ENCODE data around the gene KRT78.

Gene KRT78

GRCh38 chr12:52851787-52852186 lies 3.0 kb upstream of the KRT78 start:
- H3K27me3 ChIP-seq (ENCODE audit: control insufficient read depth, low read length): peaks cover 2% of the 10 kb centered on the region; the same call in 1 of the 2 replicates
- no peak overlapping the region for H3K4me3 ChIP-seq (ENCODE audit: low read length)
- TF ChIP-seq CTCF (IDR thresholded peaks at IDR 0.05; ENCODE audit: low read depth, low read length, poor library complexity, severe bottlenecking) (no peak), EZH2phosphoT487 (IDR thresholded peaks at IDR 0.05; ENCODE audit: borderline replicate concordance, low read length) (no peak)
- H3F3A ChIP-seq (ENCODE audit: control insufficient read depth, insufficient read depth): no peaks in the 10 kb centered on the region
- peaks cover 17% of the 10 kb centered on the region for H3K4me1 ChIP-seq (ENCODE audit: control insufficient read depth, low read length)
- no peak overlapping the region for H3K4me2 ChIP-seq (ENCODE audit: low read length)
- H4K20me1 ChIP-seq (ENCODE audit: control insufficient read depth, insufficient read depth, low read depth, low read length): no peaks in the 10 kb centered on the region
- no peaks in the 10 kb centered on the region for H3K36me3 ChIP-seq (ENCODE audit: control insufficient read depth, low read length)
- no peaks in the 10 kb centered on the region for H3K79me2 ChIP-seq (ENCODE audit: control insufficient read depth, low read length)
- no peak overlapping the region for H3K27ac ChIP-seq (ENCODE audit: low read depth, low read length)
- no peaks in the 10 kb centered on the region for H3K9me3 ChIP-seq (ENCODE audit: control insufficient read depth, insufficient read depth, low read length)
- H3K9me2 ChIP-seq (replicated peaks; ENCODE audit: control insufficient read depth, low read length): no peaks in the 10 kb centered on the region

- Histone ChIP-seq H3K9me2 (replicated peaks; ENCODE audit: control insufficient read depth, low read length) (no peaks in the 10 kb centered on the region), H4K20me1 (ENCODE audit: control insufficient read depth, insufficient read depth, low read depth, low read length) (no peaks in the 10 kb centered on the region), H3K4me2 (ENCODE audit: low read length) (peak overlapping the region; percentile 46), H3K27me3 (ENCODE audit: control insufficient read depth, low read length) (0 out of 2 replicates have a peak, but pooled peaks cover 2% of the 10 kb centered on the region), H3K79me2 (ENCODE audit: control insufficient read depth, low read length) (no peaks in the 10 kb centered on the region), H3F3A (ENCODE audit: control insufficient read depth, insufficient read depth) (no peaks in the 10 kb centered on the region), H3K27ac (ENCODE audit: low read depth, low read length) (no peak overlapping the region), H3K4me1 (ENCODE audit: control insufficient read depth, low read length) (peaks cover 17% of the 10 kb centered on the region), H3K4me3 (ENCODE audit: low read length) (peak overlapping the region; percentile 5; the same call in 1 of the 2 replicates), H3K9me3 (ENCODE audit: control insufficient read depth, insufficient read depth, low read length) (no peaks in the 10 kb centered on the region), H3K36me3 (ENCODE audit: control insufficient read depth, low read length) (no peaks in the 10 kb centered on the region)
- TF ChIP-seq EZH2phosphoT487 (IDR thresholded peaks at IDR 0.05; ENCODE audit: borderline replicate concordance, low read length) (no peak), CTCF (IDR thresholded peaks at IDR 0.05; ENCODE audit: low read depth, low read length, poor library complexity, severe bottlenecking) (no peak)
These were observed 1.9 kb upstream of the KRT78 start for GRCh38 chr12:52850681-52851080.

GRCh38 chr12:52849511-52849910 lies 717 bp upstream of the KRT78 start:
- H3K36me3 ChIP-seq (ENCODE audit: control insufficient read depth, low read length): no peaks in the 10 kb centered on the region
- peaks cover 17% of the 10 kb centered on the region for H3K4me1 ChIP-seq (ENCODE audit: control insufficient read depth, low read length)
- 0 out of 2 replicates have a peak, but pooled peaks cover 2% of the 10 kb centered on the region for H3K27me3 ChIP-seq (ENCODE audit: control insufficient read depth, low read length)
- H3K9me2 ChIP-seq (replicated peaks; ENCODE audit: control insufficient read depth, low read length): no peaks in the 10 kb centered on the region
- H3F3A ChIP-seq (ENCODE audit: control insufficient read depth, insufficient read depth): no peaks in the 10 kb centered on the region
- no peaks in the 10 kb centered on the region for H4K20me1 ChIP-seq (ENCODE audit: control insufficient read depth, insufficient read depth, low read depth, low read length)
- no peaks in the 10 kb centered on the region for H3K79me2 ChIP-seq (ENCODE audit: control insufficient read depth, low read length)
- no peak overlapping the region for H3K4me3 ChIP-seq (ENCODE audit: low read length)
- H3K27ac ChIP-seq (ENCODE audit: low read depth, low read length): no peak overlapping the region
- no peak overlapping the region for H3K4me2 ChIP-seq (ENCODE audit: low read length)
- TF ChIP-seq CTCF (IDR thresholded peaks at IDR 0.05; ENCODE audit: low read depth, low read length, poor library complexity, severe bottlenecking) (no peak), EZH2phosphoT487 (IDR thresholded peaks at IDR 0.05; ENCODE audit: borderline replicate concordance, low read length) (no peak)
- H3K9me3 ChIP-seq (ENCODE audit: control insufficient read depth, insufficient read depth, low read length): no peaks in the 10 kb centered on the region
